RWPE2 (cell line): ENCODE measurements around the gene USH2A.

Source experiments
- ATAC-seq: fragments of 200-7000 bp; cut with Tn5 transposase; 3 replicates; pipeline ENCODE4 v1.9.1; 2021; ENCODE audit warnings: low read depth
- DNase-seq: peaks from one replicate; pipeline ENCODE4 v3.0.0-alpha.2; 2020; ENCODE audit warnings: low spot score
- H3K27ac ChIP-seq: fragments of 450-650 bp; 2 replicates; pipeline ENCODE4 v1.5.1; 2017; ENCODE audit warnings: mild to moderate bottlenecking; ENCODE audit not compliant: poor library complexity, severe bottlenecking
- H3K27me3 ChIP-seq: fragments of 250-450 bp; sonication (Bioruptor Pico); 2 replicates; pipeline ENCODE4 v1.5.1; 2021; ENCODE audit warnings: mild to moderate bottlenecking, moderate library complexity; ENCODE audit not compliant: insufficient read depth, poor library complexity, severe bottlenecking
- H3K36me3 ChIP-seq: fragments of 250-450 bp; sonication (Bioruptor Pico); 2 replicates; pipeline ENCODE4 v1.5.1; 2020; ENCODE audit warnings: low read depth, mild to moderate bottlenecking, moderate library complexity
- H3K4me1 ChIP-seq: fragments of 250-450 bp; sonication (Bioruptor Pico); 2 replicates; pipeline ENCODE4 v1.5.1; 2021; ENCODE audit warnings: mild to moderate bottlenecking, moderate library complexity; ENCODE audit not compliant: insufficient read depth, poor library complexity, severe bottlenecking
- H3K4me3 ChIP-seq: fragments of 250-450 bp; sonication (Bioruptor Pico); 2 replicates; pipeline ENCODE4 v1.5.1; 2021; ENCODE audit warnings: mild to moderate bottlenecking, moderate library complexity; ENCODE audit not compliant: severe bottlenecking
- H3K9me3 ChIP-seq: fragments of 250-450 bp; sonication (Bioruptor Pico); 2 replicates; pipeline ENCODE4 v1.5.1; 2021; ENCODE audit warnings: mild to moderate bottlenecking, moderate library complexity; ENCODE audit not compliant: severe bottlenecking
- CTCF ChIP-seq: fragments of 450-650 bp; IDR thresholded peaks from one replicate; pipeline ENCODE4 v1.5.1; 2017; ENCODE audit warnings: mild to moderate bottlenecking, moderate library complexity; ENCODE audit not compliant: poor library complexity, severe bottlenecking

Gene USH2A

GRCh38 chr1:216258856-216259255, 164.4 kb downstream of the USH2A start:
- Histone ChIP-seq H3K9me3 (no peaks in the 10 kb centered on the region), H3K4me3 (no peak overlapping the region), H3K27me3 (no peaks in the 10 kb centered on the region), H3K27ac (no peak overlapping the region), H3K4me1 (no peaks in the 10 kb centered on the region), H3K36me3 (no peaks in the 10 kb centered on the region)
- TF ChIP-seq CTCF: no peak
- DNase-seq: no peak
- no peak for ATAC-seq

GRCh38 chr1:216258386-216258785, 164.9 kb downstream of the USH2A start:
- Histone ChIP-seq H3K4me3 (no peak overlapping the region), H3K27ac (no peak overlapping the region), H3K4me1 (no peaks in the 10 kb centered on the region), H3K27me3 (no peaks in the 10 kb centered on the region), H3K9me3 (no peaks in the 10 kb centered on the region), H3K36me3 (no peaks in the 10 kb centered on the region)
- DNase-seq: no peak
- no peak for TF ChIP-seq CTCF
- no peak for ATAC-seq

GRCh38 chr1:216250861-216251260, 172.4 kb downstream of the USH2A start:
- ATAC-seq (no peak), DNase-seq (no peak)
- H3K9me3 ChIP-seq: no peaks in the 10 kb centered on the region
- TF ChIP-seq CTCF: no peak
- H3K4me3 ChIP-seq: no peak overlapping the region
- no peaks in the 10 kb centered on the region for H3K4me1 ChIP-seq
- no peaks in the 10 kb centered on the region for H3K36me3 ChIP-seq
- H3K27me3 ChIP-seq: no peaks in the 10 kb centered on the region
- H3K27ac ChIP-seq: no peak overlapping the region

- Histone ChIP-seq H3K4me1 (no peaks in the 10 kb centered on the region), H3K4me3 (no peak overlapping the region), H3K9me3 (no peaks in the 10 kb centered on the region), H3K27ac (no peak overlapping the region), H3K36me3 (no peaks in the 10 kb centered on the region), H3K27me3 (no peaks in the 10 kb centered on the region)
- no peak for TF ChIP-seq CTCF
- DNase-seq: no peak
- no peak for ATAC-seq
Measured at GRCh38 chr1:216248628-216249027, 174.6 kb downstream of the USH2A start.

GRCh38 chr1:216247937-216248336, 175.3 kb downstream of the USH2A start:
- no peak for ATAC-seq
- no peaks in the 10 kb centered on the region for H3K4me1 ChIP-seq
- TF ChIP-seq CTCF: no peak
- H3K27ac ChIP-seq: no peak overlapping the region
- DNase-seq: no peak
- no peaks in the 10 kb centered on the region for H3K27me3 ChIP-seq
- H3K36me3 ChIP-seq: no peaks in the 10 kb centered on the region
- no peaks in the 10 kb centered on the region for H3K9me3 ChIP-seq
- no peak overlapping the region for H3K4me3 ChIP-seq
